K562 (cell line): ENCODE results near the gene C2. TPM values are rescaled to one million over a fixed set of nuclear protein-coding genes. Genes with fewer than 3 reads are reported as not detected.

ENCODE experiments used
- ARHGAP35 ChIP-seq: fragments of 450-650 bp; IDR thresholded peaks from 2 replicates; pipeline ENCODE4 v1.6.1; 2018; ENCODE audit not compliant: partially characterized antibody
- CBX5 ChIP-seq: IDR thresholded peaks from 2 replicates; pipeline ENCODE4 v1.6.1; 2014; ENCODE audit warnings: low read depth, borderline replicate concordance
- CSDE1 ChIP-seq, 2 experiments: fragments of 450-650 bp; IDR thresholded peaks; 2 replicates each; pipeline ENCODE4 v1.6.1; 2016; ENCODE audit warnings: mild to moderate bottlenecking in 1 of 2
- FIP1L1 ChIP-seq: fragments of 200-400 bp; formaldehyde crosslinking; IDR thresholded peaks from 2 replicates; pipeline ENCODE4 v1.6.1; 2018; ENCODE audit warnings: mild to moderate bottlenecking, low read depth, low read length; ENCODE audit not compliant: poor library complexity, severe bottlenecking
- FOXJ2 ChIP-seq: fragments of 200-800 bp; sonication (Bioruptor generic); IDR thresholded peaks from 2 replicates; pipeline ENCODE4 v1.6.1; 2016; ENCODE audit warnings: missing genetic modification characterization, missing compliant biosample characterization
- GABPB1 ChIP-seq: sonication (generic); formaldehyde crosslinking; IDR thresholded peaks from 2 replicates; pipeline ENCODE4 v1.8.0; 2022; ENCODE audit warnings: mild to moderate bottlenecking, missing genetic modification reagents
- KHSRP ChIP-seq: fragments of 450-650 bp; IDR thresholded peaks from 2 replicates; pipeline ENCODE4 v1.6.1; 2017
- NELFE ChIP-seq: IDR thresholded peaks from 2 replicates; pipeline ENCODE4 v1.6.1; 2011; ENCODE audit warnings: mild to moderate bottlenecking; ENCODE audit not compliant: insufficient read depth, insufficient read length
- NFIC ChIP-seq: fragments of 450-650 bp; IDR thresholded peaks from 2 replicates; pipeline ENCODE4 v1.6.1; 2017; ENCODE audit warnings: mild to moderate bottlenecking, inconsistent platforms
- NR2C1 ChIP-seq, 2 experiments: fragments of 450-650 bp; IDR thresholded peaks; 2 replicates each; pipeline ENCODE4 v1.6.1; 2017; ENCODE audit warnings: mild to moderate bottlenecking in 2 of 2, antibody characterized with exemption in 1 of 2, inconsistent platforms in 1 of 2, missing compliant biosample characterization in 1 of 2, missing genetic modification characterization in 1 of 2
- RERE ChIP-seq: sonication (generic); formaldehyde crosslinking; IDR thresholded peaks from 2 replicates; pipeline ENCODE4 v1.8.0; 2023; ENCODE audit warnings: missing genetic modification reagents, mild to moderate bottlenecking, borderline replicate concordance
- SMARCC2 ChIP-seq: fragments of 450-650 bp; IDR thresholded peaks from 2 replicates; pipeline ENCODE4 v1.6.1; 2017; ENCODE audit warnings: antibody characterized with exemption, moderate library complexity, mild to moderate bottlenecking, low read depth
- STAT5B ChIP-seq: fragments of 250-450 bp; sonication (Bioruptor Pico); IDR thresholded peaks from 2 replicates; pipeline ENCODE4 v1.8.0; 2021; ENCODE audit warnings: mild to moderate bottlenecking, inconsistent platforms
- TEAD4 ChIP-seq, 2 experiments: sonication (generic) in 1 of 2; formaldehyde crosslinking in 1 of 2; IDR thresholded peaks; 2 replicates each; pipeline versions ENCODE4 v1.6.1 to v1.8.0; 2012 to 2022; ENCODE audit warnings: borderline replicate concordance in 1 of 2, inconsistent platforms in 1 of 2, low read length in 1 of 2, mild to moderate bottlenecking in 1 of 2, missing genetic modification reagents in 1 of 2
- ZC3H11A ChIP-seq: IDR thresholded peaks from 2 replicates; pipeline ENCODE4 v1.6.1; 2012; ENCODE audit warnings: low read depth, low read length, improper control_type of control experiment
- ZFPM2 ChIP-seq: fragments of 250-450 bp; sonication (Bioruptor Pico); IDR thresholded peaks from 2 replicates; pipeline ENCODE4 v1.5.1; 2022; ENCODE audit warnings: mild to moderate bottlenecking
- ZNF175 ChIP-seq: fragments of 200-800 bp; sonication (Bioruptor generic); IDR thresholded peaks from 2 replicates; pipeline ENCODE4 v1.6.1; 2016; ENCODE audit warnings: low read depth, mild to moderate bottlenecking, missing genetic modification characterization, missing compliant biosample characterization
- ZNF197 ChIP-seq: fragments of 200-800 bp; sonication (Bioruptor generic); IDR thresholded peaks from 2 replicates; pipeline ENCODE4 v1.6.1; 2016; ENCODE audit warnings: low read depth, missing genetic modification characterization, missing compliant biosample characterization
- ZNF277 ChIP-seq: fragments of 250-450 bp; sonication (Bioruptor Pico); IDR thresholded peaks from 2 replicates; pipeline ENCODE4 v1.8.0; 2022; ENCODE audit warnings: inconsistent platforms, mild to moderate bottlenecking, moderate library complexity, borderline replicate concordance
- ZNF41 ChIP-seq: fragments of 250-450 bp; sonication (Bioruptor Pico); conservative IDR thresholded peaks from 2 replicates; pipeline ENCODE4 v1.4.0; 2020; ENCODE audit warnings: mild to moderate bottlenecking
- ZNF764 ChIP-seq: fragments of 250-450 bp; sonication (Bioruptor Pico); IDR thresholded peaks from 2 replicates; pipeline ENCODE4 v1.4.0; 2020; ENCODE audit warnings: low read depth, mild to moderate bottlenecking, moderate library complexity
- ZZZ3 ChIP-seq: fragments of 450-650 bp; IDR thresholded peaks from 2 replicates; pipeline ENCODE4 v1.6.1; 2016; ENCODE audit warnings: antibody characterized with exemption, mild to moderate bottlenecking, moderate library complexity
- polyA plus RNA-seq, 8 experiments: library from polyadenylated mRNA; depleted of rRNA in 4 of 8; stranded (reverse) in 5 of 8; unstranded in 3 of 8; fragments of >200 nt; fragmentation: Nextera tagmentation in 2 of 8; fragmentation: Illumina TruSeq in 1 of 8; extraction: Ambion mirVana in 2 of 8; extraction: Trizol in 1 of 8; gene quantifications; 2 replicates each; pipeline versions ENCODE4 v1.2.1 to v1.2.3, GENCODE V29; 2011 to 2014; ENCODE audit warnings: inconsistent platforms in 1 of 8, missing spikeins in 1 of 8
- total RNA-seq, 7 experiments: library from RNA; depleted of rRNA in 6 of 7; stranded (reverse); fragments of >200 nt in 6 of 7; fragmentation: Illumina TruSeq in 2 of 7; extraction: Trizol in 2 of 7; gene quantifications; 2 replicates each; pipeline versions ENCODE4 v1.2.1 to v1.2.3, GENCODE V29; 2011 to 2021; ENCODE audit warnings: low replicate concordance in 1 of 7

C2 gene
- total and polyA plus RNA-seq, 9 of the 15 experiments (the other 6 are each of a cell fraction or from before 2014, with no cell fraction given): 0.05 to 1.1 (median 0.39) TPM; not detected in 1

GRCh38 chr6:31901415-31901952 lies 26.0 kb upstream of the C2 start (continued):
- TF ChIP-seq SMARCC2: no peak
- TF ChIP-seq KHSRP: no peak
- no peak for TF ChIP-seq ZNF197 (CRISPR knock-in tag)
- no peak for TF ChIP-seq ZNF277 (CRISPR knock-in tag)
- no peak for TF ChIP-seq FIP1L1
- TF ChIP-seq CBX5: no peak
- TF ChIP-seq ZC3H11A: no peak
- 0 out of 2 replicates have a peak, but pooled peaks have one; percentile 9 for TF ChIP-seq ZFPM2
- TF ChIP-seq ZNF175: no peak
- no peak for TF ChIP-seq NFIC
- TF ChIP-seq ZNF764 (CRISPR knock-in tag): no peak
- TF ChIP-seq FOXJ2: peak; percentile 15; the same call in 1 of the 2 replicates
- no peak for TF ChIP-seq ZNF41 (CRISPR knock-in tag)
- TF ChIP-seq ZZZ3: no peak
- no peak for TF ChIP-seq RERE (CRISPR knock-in tag)
- no peak for TF ChIP-seq TEAD4 (IDR thresholded peaks at IDR 0.05; ENCODE audit: low read length)
- TF ChIP-seq TEAD4 (CRISPR knock-in tag; IDR thresholded peaks at IDR 0.05; ENCODE audit: borderline replicate concordance): no peak
- TF ChIP-seq STAT5B (CRISPR knock-in tag): no peak
- no peak for TF ChIP-seq CSDE1 (IDR thresholded peaks at IDR 0.05)
- peak; percentile 43; the same call in 1 of the 2 replicates for TF ChIP-seq GABPB1
- no peak for TF ChIP-seq NR2C1 (IDR thresholded peaks at IDR 0.05)
- TF ChIP-seq NR2C1 (tag; IDR thresholded peaks at IDR 0.05): no peak
- no peak for TF ChIP-seq ARHGAP35
- no peak for TF ChIP-seq NELFE
